ENCODE data around the gene RBM14. TPM values are rescaled to one million over a fixed set of nuclear protein-coding genes. Genes with fewer than 3 reads are reported as not detected.

Gene RBM14
- total RNA-seq, 1 experiment from 2014 or later = 92.0 TPM

DNA sequence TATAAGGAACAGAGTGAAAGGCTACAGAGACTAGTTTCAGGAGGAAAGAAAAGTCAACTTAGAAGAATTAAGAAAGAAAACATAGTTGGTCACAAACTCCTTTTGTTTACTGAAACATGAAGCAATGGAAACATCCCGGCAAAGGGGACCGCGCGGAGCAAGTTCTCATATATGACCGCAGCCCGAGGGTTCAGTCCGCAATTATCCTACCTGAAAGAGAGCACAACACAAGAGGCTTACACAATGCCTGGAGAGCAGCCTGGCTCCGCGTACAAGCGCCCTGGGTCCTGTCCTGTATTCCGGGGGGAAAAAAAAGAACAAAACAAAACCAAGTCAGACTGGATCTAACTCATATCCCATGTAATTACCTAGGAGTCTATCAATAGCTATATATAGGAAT, 48.9 kb downstream of the RBM14 start:
- Mint-ChIP-seq H3K27me3 (ENCODE audit: low read depth) (no peaks in the 10 kb centered on the region), H3K27ac (no peak overlapping the region), H3K4me1 (0 out of 2 replicates have a peak, but pooled peaks cover 2% of the 10 kb centered on the region), H3K4me3 (no peak overlapping the region), H3K9me3 (no peaks in the 10 kb centered on the region), H3K36me3 (peaks cover 47% of the 10 kb centered on the region)
- ATAC-seq (no peak), DNase-seq (ENCODE audit: low spot score) (no peak)
- ChIA-PET CTCF (no interaction called here), POLR2A (no interaction called here)
- TF ChIP-seq, protein P1, sequence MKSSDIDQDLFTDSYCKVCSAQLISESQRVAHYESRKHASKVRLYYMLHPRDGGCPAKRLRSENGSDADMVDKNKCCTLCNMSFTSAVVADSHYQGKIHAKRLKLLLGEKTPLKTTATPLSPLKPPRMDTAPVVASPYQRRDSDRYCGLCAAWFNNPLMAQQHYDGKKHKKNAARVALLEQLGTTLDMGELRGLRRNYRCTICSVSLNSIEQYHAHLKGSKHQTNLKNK (CRISPR knock-in tag; IDR thresholded peaks at IDR 0.05) = no peak
- TF ChIP-seq ZNF219 (CRISPR knock-in tag; IDR thresholded peaks at IDR 0.05; ENCODE audit: borderline replicate concordance) = no peak
- TF ChIP-seq, protein P2, sequence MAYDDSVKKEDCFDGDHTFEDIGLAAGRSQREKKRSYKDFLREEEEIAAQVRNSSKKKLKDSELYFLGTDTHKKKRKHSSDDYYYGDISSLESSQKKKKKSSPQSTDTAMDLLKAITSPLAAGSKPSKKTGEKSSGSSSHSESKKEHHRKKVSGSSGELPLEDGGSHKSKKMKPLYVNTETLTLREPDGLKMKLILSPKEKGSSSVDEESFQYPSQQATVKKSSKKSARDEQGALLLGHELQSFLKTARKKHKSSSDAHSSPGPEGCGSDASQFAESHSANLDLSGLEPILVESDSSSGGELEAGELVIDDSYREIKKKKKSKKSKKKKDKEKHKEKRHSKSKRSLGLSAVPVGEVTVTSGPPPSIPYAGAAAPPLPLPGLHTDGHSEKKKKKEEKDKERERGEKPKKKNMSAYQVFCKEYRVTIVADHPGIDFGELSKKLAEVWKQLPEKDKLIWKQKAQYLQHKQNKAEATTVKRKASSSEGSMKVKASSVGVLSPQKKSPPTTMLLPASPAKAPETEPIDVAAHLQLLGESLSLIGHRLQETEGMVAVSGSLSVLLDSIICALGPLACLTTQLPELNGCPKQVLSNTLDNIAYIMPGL (CRISPR knock-in tag; IDR thresholded peaks at IDR 0.05) = no peak
- TF ChIP-seq, protein P3, sequence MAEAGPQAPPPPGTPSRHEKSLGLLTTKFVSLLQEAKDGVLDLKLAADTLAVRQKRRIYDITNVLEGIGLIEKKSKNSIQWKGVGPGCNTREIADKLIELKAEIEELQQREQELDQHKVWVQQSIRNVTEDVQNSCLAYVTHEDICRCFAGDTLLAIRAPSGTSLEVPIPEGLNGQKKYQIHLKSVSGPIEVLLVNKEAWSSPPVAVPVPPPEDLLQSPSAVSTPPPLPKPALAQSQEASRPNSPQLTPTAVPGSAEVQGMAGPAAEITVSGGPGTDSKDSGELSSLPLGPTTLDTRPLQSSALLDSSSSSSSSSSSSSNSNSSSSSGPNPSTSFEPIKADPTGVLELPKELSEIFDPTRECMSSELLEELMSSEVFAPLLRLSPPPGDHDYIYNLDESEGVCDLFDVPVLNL (CRISPR knock-in tag; IDR thresholded peaks at IDR 0.05; ENCODE audit: borderline replicate concordance, low read depth) = no peak
- TF ChIP-seq, protein P4, sequence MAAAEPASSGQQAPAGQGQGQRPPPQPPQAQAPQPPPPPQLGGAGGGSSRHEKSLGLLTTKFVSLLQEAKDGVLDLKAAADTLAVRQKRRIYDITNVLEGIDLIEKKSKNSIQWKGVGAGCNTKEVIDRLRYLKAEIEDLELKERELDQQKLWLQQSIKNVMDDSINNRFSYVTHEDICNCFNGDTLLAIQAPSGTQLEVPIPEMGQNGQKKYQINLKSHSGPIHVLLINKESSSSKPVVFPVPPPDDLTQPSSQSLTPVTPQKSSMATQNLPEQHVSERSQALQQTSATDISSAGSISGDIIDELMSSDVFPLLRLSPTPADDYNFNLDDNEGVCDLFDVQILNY (CRISPR knock-in tag; IDR thresholded peaks at IDR 0.05) = no peak
- TF ChIP-seq NFATC4 (CRISPR knock-in tag; IDR thresholded peaks at IDR 0.05) = no peak
- TF ChIP-seq ZNF263 (CRISPR knock-in tag; IDR thresholded peaks at IDR 0.05; ENCODE audit: low read depth) = no peak
- TF ChIP-seq, protein P5, sequence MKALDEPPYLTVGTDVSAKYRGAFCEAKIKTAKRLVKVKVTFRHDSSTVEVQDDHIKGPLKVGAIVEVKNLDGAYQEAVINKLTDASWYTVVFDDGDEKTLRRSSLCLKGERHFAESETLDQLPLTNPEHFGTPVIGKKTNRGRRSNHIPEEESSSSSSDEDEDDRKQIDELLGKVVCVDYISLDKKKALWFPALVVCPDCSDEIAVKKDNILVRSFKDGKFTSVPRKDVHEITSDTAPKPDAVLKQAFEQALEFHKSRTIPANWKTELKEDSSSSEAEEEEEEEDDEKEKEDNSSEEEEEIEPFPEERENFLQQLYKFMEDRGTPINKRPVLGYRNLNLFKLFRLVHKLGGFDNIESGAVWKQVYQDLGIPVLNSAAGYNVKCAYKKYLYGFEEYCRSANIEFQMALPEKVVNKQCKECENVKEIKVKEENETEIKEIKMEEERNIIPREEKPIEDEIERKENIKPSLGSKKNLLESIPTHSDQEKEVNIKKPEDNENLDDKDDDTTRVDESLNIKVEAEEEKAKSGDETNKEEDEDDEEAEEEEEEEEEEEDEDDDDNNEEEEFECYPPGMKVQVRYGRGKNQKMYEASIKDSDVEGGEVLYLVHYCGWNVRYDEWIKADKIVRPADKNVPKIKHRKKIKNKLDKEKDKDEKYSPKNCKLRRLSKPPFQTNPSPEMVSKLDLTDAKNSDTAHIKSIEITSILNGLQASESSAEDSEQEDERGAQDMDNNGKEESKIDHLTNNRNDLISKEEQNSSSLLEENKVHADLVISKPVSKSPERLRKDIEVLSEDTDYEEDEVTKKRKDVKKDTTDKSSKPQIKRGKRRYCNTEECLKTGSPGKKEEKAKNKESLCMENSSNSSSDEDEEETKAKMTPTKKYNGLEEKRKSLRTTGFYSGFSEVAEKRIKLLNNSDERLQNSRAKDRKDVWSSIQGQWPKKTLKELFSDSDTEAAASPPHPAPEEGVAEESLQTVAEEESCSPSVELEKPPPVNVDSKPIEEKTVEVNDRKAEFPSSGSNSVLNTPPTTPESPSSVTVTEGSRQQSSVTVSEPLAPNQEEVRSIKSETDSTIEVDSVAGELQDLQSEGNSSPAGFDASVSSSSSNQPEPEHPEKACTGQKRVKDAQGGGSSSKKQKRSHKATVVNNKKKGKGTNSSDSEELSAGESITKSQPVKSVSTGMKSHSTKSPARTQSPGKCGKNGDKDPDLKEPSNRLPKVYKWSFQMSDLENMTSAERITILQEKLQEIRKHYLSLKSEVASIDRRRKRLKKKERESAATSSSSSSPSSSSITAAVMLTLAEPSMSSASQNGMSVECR (CRISPR knock-in tag; IDR thresholded peaks at IDR 0.05; ENCODE audit: borderline replicate concordance) = no peak
- TF ChIP-seq ZNF317 (CRISPR knock-in tag; IDR thresholded peaks at IDR 0.05; ENCODE audit: borderline replicate concordance, low read depth) = no peak
- TF ChIP-seq ZNF138 (CRISPR knock-in tag; conservative IDR thresholded peaks at IDR 0.05) = no peak
- TF ChIP-seq, protein P6, sequence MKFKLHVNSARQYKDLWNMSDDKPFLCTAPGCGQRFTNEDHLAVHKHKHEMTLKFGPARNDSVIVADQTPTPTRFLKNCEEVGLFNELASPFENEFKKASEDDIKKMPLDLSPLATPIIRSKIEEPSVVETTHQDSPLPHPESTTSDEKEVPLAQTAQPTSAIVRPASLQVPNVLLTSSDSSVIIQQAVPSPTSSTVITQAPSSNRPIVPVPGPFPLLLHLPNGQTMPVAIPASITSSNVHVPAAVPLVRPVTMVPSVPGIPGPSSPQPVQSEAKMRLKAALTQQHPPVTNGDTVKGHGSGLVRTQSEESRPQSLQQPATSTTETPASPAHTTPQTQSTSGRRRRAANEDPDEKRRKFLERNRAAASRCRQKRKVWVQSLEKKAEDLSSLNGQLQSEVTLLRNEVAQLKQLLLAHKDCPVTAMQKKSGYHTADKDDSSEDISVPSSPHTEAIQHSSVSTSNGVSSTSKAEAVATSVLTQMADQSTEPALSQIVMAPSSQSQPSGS (CRISPR knock-in tag; IDR thresholded peaks at IDR 0.05; ENCODE audit: borderline replicate concordance, low read depth) = no peak
- no peak for TF ChIP-seq RELA (CRISPR knock-in tag; IDR thresholded peaks at IDR 0.05; ENCODE audit: borderline replicate concordance)
- TF ChIP-seq ZBTB21 (CRISPR knock-in tag; IDR thresholded peaks at IDR 0.05; ENCODE audit: borderline replicate concordance) = no peak
- no peak for TF ChIP-seq ELF4 (CRISPR knock-in tag; IDR thresholded peaks at IDR 0.05; ENCODE audit: low read depth)
- TF ChIP-seq, protein P7, sequence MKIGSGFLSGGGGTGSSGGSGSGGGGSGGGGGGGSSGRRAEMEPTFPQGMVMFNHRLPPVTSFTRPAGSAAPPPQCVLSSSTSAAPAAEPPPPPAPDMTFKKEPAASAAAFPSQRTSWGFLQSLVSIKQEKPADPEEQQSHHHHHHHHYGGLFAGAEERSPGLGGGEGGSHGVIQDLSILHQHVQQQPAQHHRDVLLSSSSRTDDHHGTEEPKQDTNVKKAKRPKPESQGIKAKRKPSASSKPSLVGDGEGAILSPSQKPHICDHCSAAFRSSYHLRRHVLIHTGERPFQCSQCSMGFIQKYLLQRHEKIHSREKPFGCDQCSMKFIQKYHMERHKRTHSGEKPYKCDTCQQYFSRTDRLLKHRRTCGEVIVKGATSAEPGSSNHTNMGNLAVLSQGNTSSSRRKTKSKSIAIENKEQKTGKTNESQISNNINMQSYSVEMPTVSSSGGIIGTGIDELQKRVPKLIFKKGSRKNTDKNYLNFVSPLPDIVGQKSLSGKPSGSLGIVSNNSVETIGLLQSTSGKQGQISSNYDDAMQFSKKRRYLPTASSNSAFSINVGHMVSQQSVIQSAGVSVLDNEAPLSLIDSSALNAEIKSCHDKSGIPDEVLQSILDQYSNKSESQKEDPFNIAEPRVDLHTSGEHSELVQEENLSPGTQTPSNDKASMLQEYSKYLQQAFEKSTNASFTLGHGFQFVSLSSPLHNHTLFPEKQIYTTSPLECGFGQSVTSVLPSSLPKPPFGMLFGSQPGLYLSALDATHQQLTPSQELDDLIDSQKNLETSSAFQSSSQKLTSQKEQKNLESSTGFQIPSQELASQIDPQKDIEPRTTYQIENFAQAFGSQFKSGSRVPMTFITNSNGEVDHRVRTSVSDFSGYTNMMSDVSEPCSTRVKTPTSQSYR (CRISPR knock-in tag; IDR thresholded peaks at IDR 0.05) = no peak
- TF ChIP-seq ZNF423 (CRISPR knock-in tag; IDR thresholded peaks at IDR 0.05) = no peak
- no peak for TF ChIP-seq ETV6 (CRISPR knock-in tag; IDR thresholded peaks at IDR 0.05)
- no peak for TF ChIP-seq CREM (CRISPR knock-in tag; IDR thresholded peaks at IDR 0.05)

All from WTC11 (cell line).